Fibroblast of pulmonary artery (primary cell): ENCODE measurements around the gene PPP1R1C.

Source experiments
- DNase-seq: peaks from one replicate; pipeline ENCODE4 v3.0.0-alpha.2; 2010; ENCODE audit warnings: low read depth
- H3K4me3 ChIP-seq: replicated peaks from 2 replicates; pipeline ENCODE4 v1.5.1; 2011; ENCODE audit warnings: low read depth, mild to moderate bottlenecking, control low read depth, low read length, moderate library complexity
- TF ChIP-seq, protein P1 (sequence below): IDR thresholded peaks from 2 replicates; pipeline ENCODE4 v1.5.1; 2011; ENCODE audit warnings: mild to moderate bottlenecking, control low read depth, low read length, inconsistent platforms; ENCODE audit errors: missing control alignments

The PPP1R1C gene

DNA sequence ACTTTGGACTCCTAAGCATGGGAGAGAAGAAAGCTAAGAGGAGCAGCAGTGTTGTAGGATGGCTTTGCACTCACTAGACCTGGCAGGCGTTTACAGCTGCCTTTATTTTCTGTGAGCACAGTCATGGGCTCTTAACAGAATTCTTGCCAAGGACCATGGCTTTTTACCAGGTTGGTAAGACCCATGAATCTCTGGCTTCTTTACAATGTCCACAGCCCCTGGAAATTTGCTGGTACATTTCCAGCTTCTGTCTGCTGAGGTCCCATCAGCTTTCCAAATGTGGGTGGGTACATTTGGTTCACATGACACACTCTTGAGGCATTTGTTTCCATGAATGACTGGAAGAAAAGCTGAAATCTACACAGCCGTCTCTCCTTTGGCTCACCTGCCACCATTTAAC, 162.7 kb downstream of the PPP1R1C start:
- no peak for DNase-seq
- no peak overlapping the region for H3K4me3 ChIP-seq
- TF ChIP-seq, protein P1, sequence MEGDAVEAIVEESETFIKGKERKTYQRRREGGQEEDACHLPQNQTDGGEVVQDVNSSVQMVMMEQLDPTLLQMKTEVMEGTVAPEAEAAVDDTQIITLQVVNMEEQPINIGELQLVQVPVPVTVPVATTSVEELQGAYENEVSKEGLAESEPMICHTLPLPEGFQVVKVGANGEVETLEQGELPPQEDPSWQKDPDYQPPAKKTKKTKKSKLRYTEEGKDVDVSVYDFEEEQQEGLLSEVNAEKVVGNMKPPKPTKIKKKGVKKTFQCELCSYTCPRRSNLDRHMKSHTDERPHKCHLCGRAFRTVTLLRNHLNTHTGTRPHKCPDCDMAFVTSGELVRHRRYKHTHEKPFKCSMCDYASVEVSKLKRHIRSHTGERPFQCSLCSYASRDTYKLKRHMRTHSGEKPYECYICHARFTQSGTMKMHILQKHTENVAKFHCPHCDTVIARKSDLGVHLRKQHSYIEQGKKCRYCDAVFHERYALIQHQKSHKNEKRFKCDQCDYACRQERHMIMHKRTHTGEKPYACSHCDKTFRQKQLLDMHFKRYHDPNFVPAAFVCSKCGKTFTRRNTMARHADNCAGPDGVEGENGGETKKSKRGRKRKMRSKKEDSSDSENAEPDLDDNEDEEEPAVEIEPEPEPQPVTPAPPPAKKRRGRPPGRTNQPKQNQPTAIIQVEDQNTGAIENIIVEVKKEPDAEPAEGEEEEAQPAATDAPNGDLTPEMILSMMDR: no peak

DNA sequence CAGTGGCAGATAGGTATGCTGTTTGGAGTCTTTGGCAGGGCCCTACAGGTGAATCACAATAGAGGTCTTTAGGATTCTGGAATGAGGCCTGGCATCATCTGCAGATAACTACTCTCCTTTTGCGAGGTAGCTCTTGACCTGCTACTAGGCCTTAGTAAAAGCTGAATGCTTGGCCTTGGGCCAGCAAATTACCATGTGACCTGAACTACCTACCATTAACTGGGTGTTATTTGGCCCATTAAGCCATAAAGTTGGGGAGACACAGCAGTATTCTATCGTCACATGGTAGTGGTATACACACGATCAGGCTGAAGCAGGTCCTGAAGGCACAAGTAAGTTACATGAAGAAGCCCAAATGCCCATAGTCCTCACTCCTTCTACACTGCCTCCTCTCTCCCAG, 178.2 kb downstream of the PPP1R1C start:
- TF ChIP-seq, protein P1: no peak
- H3K4me3 ChIP-seq: no peak overlapping the region
- DNase-seq: no peak

DNA sequence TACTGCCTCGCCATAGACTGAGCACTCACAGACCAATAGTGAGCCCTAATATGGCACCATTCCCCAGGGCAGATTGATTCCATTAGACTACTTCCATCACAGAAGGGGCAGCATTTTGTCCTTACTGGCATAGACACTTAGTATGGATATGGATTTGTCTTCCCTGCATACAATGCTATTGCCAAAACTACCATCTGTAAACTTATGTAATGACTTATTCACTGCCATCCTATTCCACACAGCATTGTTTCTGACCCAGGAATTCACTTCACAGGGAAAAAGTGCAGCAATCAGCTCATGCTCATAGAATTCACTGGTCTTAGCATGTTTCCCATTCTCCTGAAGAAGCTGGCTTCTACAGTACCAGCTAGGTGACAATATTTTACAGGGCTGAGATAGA, 179.0 kb downstream of the PPP1R1C start:
- no peak for DNase-seq
- TF ChIP-seq, protein P1: no peak
- no peak overlapping the region for H3K4me3 ChIP-seq

DNA sequence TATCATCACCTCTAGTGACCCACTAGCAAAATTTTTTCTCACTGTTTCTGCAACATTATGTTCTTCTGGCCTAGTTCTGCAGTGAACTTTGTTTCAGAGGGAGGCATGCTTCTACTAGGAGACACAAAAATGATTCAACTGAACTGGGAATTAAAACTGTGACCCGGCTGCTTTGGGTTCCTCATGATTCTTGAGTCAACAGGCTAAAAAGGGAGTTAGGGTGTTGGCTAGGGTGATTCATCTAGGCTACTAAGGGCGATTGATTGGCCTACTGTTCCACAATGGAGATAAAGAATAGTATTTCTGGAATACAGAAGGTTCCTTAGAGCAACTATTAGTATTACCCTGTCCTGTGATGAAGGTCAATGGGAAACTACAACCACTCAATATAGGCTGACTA, 179.5 kb downstream of the PPP1R1C start:
- DNase-seq: no peak
- TF ChIP-seq, protein P1: no peak
- H3K4me3 ChIP-seq: no peak overlapping the region

DNA sequence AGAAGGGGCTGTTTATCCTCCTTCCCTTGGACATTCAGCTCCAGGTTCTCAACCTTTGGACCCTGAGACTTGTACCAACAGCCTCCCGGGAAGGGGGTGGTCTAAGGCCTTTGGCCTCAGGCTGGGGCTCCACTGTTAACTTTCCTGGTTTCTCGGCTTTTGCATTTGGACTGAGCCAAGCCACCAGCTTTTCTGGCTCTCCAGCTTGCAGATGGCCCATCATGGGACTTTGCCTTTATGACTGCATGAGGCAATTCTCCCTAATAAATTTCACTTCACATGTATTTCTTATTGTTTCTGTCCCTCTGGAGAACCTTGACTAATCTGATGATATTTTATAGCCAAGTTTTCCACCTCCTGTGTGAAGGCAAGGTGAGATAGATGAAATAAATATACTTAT, 180.8 kb downstream of the PPP1R1C start:
- H3K4me3 ChIP-seq: no peak overlapping the region
- TF ChIP-seq, protein P1: no peak
- DNase-seq: no peak

DNA sequence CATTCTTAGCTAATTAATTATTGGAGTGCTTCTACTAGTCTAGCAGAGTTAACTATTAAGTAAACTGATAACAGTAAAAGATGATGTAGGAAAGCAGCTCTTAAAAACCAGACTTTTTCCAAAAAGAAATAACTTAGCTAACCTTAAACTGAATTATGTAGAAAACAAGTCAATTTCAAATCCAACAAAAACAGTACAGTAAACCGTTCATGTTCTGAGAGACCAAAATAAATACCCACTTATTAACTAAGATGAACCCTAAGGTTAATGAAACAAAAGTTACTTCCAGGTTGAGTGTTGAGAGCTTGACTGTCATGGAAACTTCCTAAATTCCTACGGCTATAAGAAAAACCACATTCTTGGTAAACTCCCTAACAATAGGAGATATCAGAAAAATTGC, 181.2 kb downstream of the PPP1R1C start:
- H3K4me3 ChIP-seq: no peak overlapping the region
- TF ChIP-seq, protein P1: no peak
- DNase-seq: no peak
